ENCODE results near the gene STPG2.
A peak's percentile ranks its signal among the peaks of the same experiment; 100 is the strongest.

STPG2 gene

DNA sequence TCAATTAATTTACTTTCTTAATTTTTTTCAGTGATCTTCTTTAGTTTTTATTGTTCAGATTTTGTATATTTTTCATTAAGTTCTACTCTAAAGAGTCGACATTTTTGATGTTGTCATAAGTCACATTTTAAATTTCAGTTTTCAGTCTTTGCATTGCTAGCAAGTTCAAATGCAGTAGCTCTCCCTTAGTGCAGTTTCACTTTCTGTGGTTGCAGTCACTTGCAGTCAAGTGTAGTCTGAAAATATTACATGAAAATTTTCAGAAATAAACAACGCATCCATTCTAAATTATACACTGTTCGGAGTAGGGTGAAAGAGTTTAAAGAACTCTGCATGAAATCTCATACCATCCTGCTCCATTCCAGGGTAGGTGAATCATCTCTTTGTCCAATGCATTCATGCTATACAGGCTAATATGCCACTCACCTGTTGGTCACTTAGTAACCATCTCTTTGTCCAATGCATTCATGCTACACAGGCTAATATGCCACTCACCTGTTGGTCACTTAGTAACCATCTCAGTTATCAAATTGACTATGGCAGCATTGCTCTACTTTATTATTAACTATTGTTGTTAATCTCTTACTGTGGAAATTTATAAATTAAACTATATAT, 356.9 kb downstream of the STPG2 start:
- Histone ChIP-seq H2AFZ (ENCODE audit: low read length) (no peak overlapping the region), H3K4me2 (ENCODE audit: low read depth, low read length) (no peak overlapping the region), H3K27me3 (replicated peaks; ENCODE audit: insufficient read depth, low read length) (no peaks in the 10 kb centered on the region), H4K20me1 (ENCODE audit: insufficient read depth, low read length) (no peaks in the 10 kb centered on the region), H3K27ac (ENCODE audit: low read length) (no peak overlapping the region), H3K79me2 (ENCODE audit: low read length) (no peaks in the 10 kb centered on the region), H3K9me3 (replicated peaks; ENCODE audit: insufficient read depth, low read length) (no peaks in the 10 kb centered on the region), H3K4me1 (ENCODE audit: low read length) (no peaks in the 10 kb centered on the region), H3K4me3 (ENCODE audit: low read length) (no peak overlapping the region), H3K9ac (ENCODE audit: low read length) (no peak overlapping the region), H3K36me3 (replicated peaks; ENCODE audit: insufficient read depth, low read length) (no peaks in the 10 kb centered on the region), H3K9me2 (replicated peaks; ENCODE audit: insufficient read depth, low read length) (no peaks in the 10 kb centered on the region), H3F3A (ENCODE audit: insufficient read depth, low read length) (no peaks in the 10 kb centered on the region)
- DNase-seq: peak; percentile 37
- TF ChIP-seq EZH2phosphoT487 (IDR thresholded peaks at IDR 0.05; ENCODE audit: low read length): no peak
- TF ChIP-seq EZH2 (optimal IDR thresholded peaks at IDR 0.05; ENCODE audit: low read depth, low read length): no peak
- TF ChIP-seq CTCF (IDR thresholded peaks at IDR 0.05; ENCODE audit: low read length): no peak

GRCh38 chr4:97778174-97778573, 365.1 kb downstream of the STPG2 start:
- Histone ChIP-seq H3K79me2 (ENCODE audit: low read length) (no peaks in the 10 kb centered on the region), H3K4me3 (ENCODE audit: low read length) (no peak overlapping the region), H3K27me3 (replicated peaks; ENCODE audit: insufficient read depth, low read length) (no peaks in the 10 kb centered on the region), H4K20me1 (ENCODE audit: insufficient read depth, low read length) (no peaks in the 10 kb centered on the region), H3K4me2 (ENCODE audit: low read depth, low read length) (no peak overlapping the region), H3K4me1 (ENCODE audit: low read length) (no peaks in the 10 kb centered on the region), H3F3A (ENCODE audit: insufficient read depth, low read length) (no peaks in the 10 kb centered on the region), H3K36me3 (replicated peaks; ENCODE audit: insufficient read depth, low read length) (no peaks in the 10 kb centered on the region), H3K9me3 (replicated peaks; ENCODE audit: insufficient read depth, low read length) (no peaks in the 10 kb centered on the region), H3K9me2 (replicated peaks; ENCODE audit: insufficient read depth, low read length) (no peaks in the 10 kb centered on the region), H2AFZ (ENCODE audit: low read length) (no peak overlapping the region), H3K9ac (ENCODE audit: low read length) (no peak overlapping the region), H3K27ac (ENCODE audit: low read length) (no peak overlapping the region)
- TF ChIP-seq EZH2phosphoT487 (IDR thresholded peaks at IDR 0.05; ENCODE audit: low read length) (no peak), CTCF (IDR thresholded peaks at IDR 0.05; ENCODE audit: low read length) (no peak), EZH2 (optimal IDR thresholded peaks at IDR 0.05; ENCODE audit: low read depth, low read length) (no peak)
- no peak for DNase-seq

- TF ChIP-seq CTCF (IDR thresholded peaks at IDR 0.05; ENCODE audit: low read length) (no peak), EZH2 (optimal IDR thresholded peaks at IDR 0.05; ENCODE audit: low read depth, low read length) (no peak), EZH2phosphoT487 (IDR thresholded peaks at IDR 0.05; ENCODE audit: low read length) (no peak)
- no peak for DNase-seq
- H3K4me1 ChIP-seq (ENCODE audit: low read length): no peaks in the 10 kb centered on the region
- H3K9me2 ChIP-seq (replicated peaks; ENCODE audit: insufficient read depth, low read length): no peaks in the 10 kb centered on the region
- no peak overlapping the region for H3K4me2 ChIP-seq (ENCODE audit: low read depth, low read length)
- H3K4me3 ChIP-seq (ENCODE audit: low read length): no peak overlapping the region
- no peaks in the 10 kb centered on the region for H3K36me3 ChIP-seq (replicated peaks; ENCODE audit: insufficient read depth, low read length)
- H3K9me3 ChIP-seq (replicated peaks; ENCODE audit: insufficient read depth, low read length): no peaks in the 10 kb centered on the region
- H3K9ac ChIP-seq (ENCODE audit: low read length): no peak overlapping the region
- H3K79me2 ChIP-seq (ENCODE audit: low read length): no peaks in the 10 kb centered on the region
- H3K27me3 ChIP-seq (replicated peaks; ENCODE audit: insufficient read depth, low read length): no peaks in the 10 kb centered on the region
- H4K20me1 ChIP-seq (ENCODE audit: insufficient read depth, low read length): no peaks in the 10 kb centered on the region
- H3F3A ChIP-seq (ENCODE audit: insufficient read depth, low read length): no peaks in the 10 kb centered on the region
- no peak overlapping the region for H3K27ac ChIP-seq (ENCODE audit: low read length)
- no peak overlapping the region for H2AFZ ChIP-seq (ENCODE audit: low read length)
Measured at GRCh38 chr4:97774347-97774989, 368.8 kb downstream of the STPG2 start.
